Calu3 (cell line): ENCODE measurements around the gene ADIRF. TPM values are rescaled to one million over a fixed set of nuclear protein-coding genes. Genes with fewer than 3 reads are reported as not detected.
"Not testable (repeated sequence)": the region's sequence is repeated elsewhere in the genome, so short reads cannot be mapped to it uniquely, and the experiment has no call there.

Source experiments
- BruUV-seq: library from RNA; stranded (reverse); fragments of 400-500 nt; replicated peaks from 2 replicates; lab custom pipeline; 2021; lab: Mats Ljungman, UMichigan
- CTCF ChIA-PET: fragments of 300-600 bp; sonication (Branson Sonifier 250); formaldehyde crosslinking; loops from one replicate; lab custom pipeline; 2022; ENCODE audit warnings: antibody characterized with exemption; lab: Charles Lee
- DNase-seq: peaks from one replicate; pipeline ENCODE4 v3.0.0; 2022
- H3K27ac Mint-ChIP-seq: one replicate; pipeline ENCODE4 v1.8.0; 2022; ENCODE audit warnings: mixed read lengths; ENCODE audit not compliant: unreplicated experiment
- H3K27me3 Mint-ChIP-seq: one replicate; pipeline ENCODE4 v1.8.0; 2022; ENCODE audit warnings: mixed read lengths; ENCODE audit not compliant: unreplicated experiment
- H3K36me3 Mint-ChIP-seq: one replicate; pipeline ENCODE4 v1.8.0; 2022; ENCODE audit warnings: mild to moderate bottlenecking, moderate library complexity, mixed read lengths; ENCODE audit not compliant: insufficient read depth, unreplicated experiment
- H3K4me1 Mint-ChIP-seq: one replicate; pipeline ENCODE4 v1.8.0; 2022; ENCODE audit warnings: mild to moderate bottlenecking, low read depth, mixed read lengths; ENCODE audit not compliant: unreplicated experiment
- H3K4me3 Mint-ChIP-seq: one replicate; pipeline ENCODE4 v1.8.0; 2022; ENCODE audit warnings: mild to moderate bottlenecking, low read depth, moderate library complexity, mixed read lengths; ENCODE audit not compliant: unreplicated experiment
- H3K9me3 Mint-ChIP-seq: one replicate; pipeline ENCODE4 v1.8.0; 2022; ENCODE audit warnings: low read depth, mixed read lengths; ENCODE audit not compliant: unreplicated experiment
- CTCF ChIP-seq: fragments of 200-600 bp; IDR thresholded peaks from one replicate; pipeline ENCODE4 v1.8.0; 2022; ENCODE audit warnings: antibody characterized with exemption; ENCODE audit not compliant: unreplicated experiment
- intact Hi-C: fragments of 100-400 bp; cut with micrococcal nuclease; formaldehyde crosslinking; loops from one replicate; pipeline ENCODE4 v1.10.0; 2022; ENCODE audit not compliant: unreplicated experiment
- total RNA-seq: library from RNA; stranded (reverse); gene quantifications from 2 replicates; pipeline ENCODE4 v1.2.3, GENCODE V29; 2022

ADIRF gene
- total RNA-seq, 1 experiment from 2014 or later: not detected

GRCh38 chr10:86944907-86945306 is 23.4 kb upstream of the ADIRF start:
- DNase-seq: no peak
- no peak for TF ChIP-seq CTCF
- H3K4me3 Mint-ChIP-seq: no peak overlapping the region
- CTCF ChIA-PET: interaction anchor here (1.3 kb wide), 1 partner anchor 22 kb away, joined by 3 read pairs; no protein-coding TSS in a partner anchor
- intact Hi-C loops: no loop called here
- no peaks in the 10 kb centered on the region for H3K9me3 Mint-ChIP-seq
- H3K36me3 Mint-ChIP-seq: no peaks in the 10 kb centered on the region
- no TSS peak for BruUV-seq
- H3K4me1 Mint-ChIP-seq: no peaks in the 10 kb centered on the region
- H3K27ac Mint-ChIP-seq: no peak overlapping the region
- peaks cover 13% of the 10 kb centered on the region for H3K27me3 Mint-ChIP-seq

- no peak overlapping the region for H3K4me3 Mint-ChIP-seq
- no TSS peak for BruUV-seq
- no peak overlapping the region for H3K27ac Mint-ChIP-seq
- H3K9me3 Mint-ChIP-seq: no peaks in the 10 kb centered on the region
- CTCF ChIA-PET: interaction anchor here (0.6 to 1.3 kb wide), 2 partner anchors 21 to 203 kb away, joined by 3 read pairs; no protein-coding TSS in a partner anchor
- DNase-seq: peak; percentile 28
- peaks cover 13% of the 10 kb centered on the region for H3K27me3 Mint-ChIP-seq
- TF ChIP-seq CTCF: no peak
- H3K36me3 Mint-ChIP-seq: no peaks in the 10 kb centered on the region
- intact Hi-C loops: no loop called here
- no peaks in the 10 kb centered on the region for H3K4me1 Mint-ChIP-seq
Observed at GRCh38 chr10:86945361-86946212, 22.7 kb upstream of the ADIRF start.

- H3K4me3 Mint-ChIP-seq: no peak overlapping the region
- CTCF ChIA-PET: interaction anchor here (0.6 to 1.3 kb wide), 3 partner anchors 20 to 1126 kb away, joined by 3 read pairs; no protein-coding TSS in a partner anchor
- no TSS peak for BruUV-seq
- DNase-seq: no peak
- intact Hi-C loops: no loop called here
- H3K9me3 Mint-ChIP-seq: no peaks in the 10 kb centered on the region
- no peaks in the 10 kb centered on the region for H3K36me3 Mint-ChIP-seq
- peaks cover 13% of the 10 kb centered on the region for H3K27me3 Mint-ChIP-seq
- no peak overlapping the region for H3K27ac Mint-ChIP-seq
- no peaks in the 10 kb centered on the region for H3K4me1 Mint-ChIP-seq
- no peak for TF ChIP-seq CTCF
Observed at GRCh38 chr10:86946213-86947155, 21.8 kb upstream of the ADIRF start.

GRCh38 chr10:86947806-86948205 is 20.5 kb upstream of the ADIRF start:
- peaks cover 13% of the 10 kb centered on the region for H3K27me3 Mint-ChIP-seq
- H3K4me1 Mint-ChIP-seq, intact Hi-C loops, H3K9me3 Mint-ChIP-seq, H3K4me3 Mint-ChIP-seq, CTCF ChIA-PET, H3K36me3 Mint-ChIP-seq, H3K27ac Mint-ChIP-seq, BruUV-seq, DNase-seq: not testable (repeated sequence)
